ENCODE data around the gene ELMO3. TPM values are rescaled to one million over a fixed set of nuclear protein-coding genes. Genes with fewer than 3 reads are reported as not detected.

The ELMO3 gene
- total RNA-seq, 1 donor from 2014 or later = 1.7 TPM

DNA sequence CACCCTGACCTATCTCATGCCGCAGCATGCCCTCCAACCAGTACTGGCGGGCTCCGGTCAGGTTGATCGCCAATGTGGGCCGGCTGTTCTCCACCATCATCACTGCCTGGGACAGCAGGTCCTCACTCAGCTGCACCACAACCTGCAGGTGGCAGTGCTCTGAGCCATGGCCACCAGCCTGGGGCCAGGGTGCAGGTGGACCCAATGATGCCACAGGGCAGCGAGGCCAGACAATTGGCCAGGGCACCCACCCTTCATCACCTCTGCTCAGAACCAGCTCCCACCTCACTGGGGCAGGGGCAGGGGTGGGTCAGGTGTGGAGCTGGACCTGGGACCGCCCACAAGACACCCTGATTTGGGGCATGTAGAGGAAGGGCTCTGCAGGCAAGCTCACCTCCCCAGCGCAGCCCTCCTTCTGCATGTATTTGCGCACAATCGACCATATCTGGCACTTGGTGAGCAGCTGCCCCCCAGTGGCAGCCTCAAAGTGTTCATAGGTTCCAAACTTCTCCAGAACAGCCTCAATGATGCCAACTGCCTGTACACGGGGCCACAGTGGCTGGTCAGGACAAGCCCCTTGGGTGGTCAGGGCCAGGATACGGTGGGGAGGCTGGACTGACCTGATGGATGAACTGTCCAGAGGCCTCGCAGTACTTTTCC, 19.4 kb upstream of the ELMO3 start:
- H3K27me3 Mint-ChIP-seq (ENCODE audit: unreplicated experiment) = no peaks in the 10 kb centered on the region

GRCh38 chr16:67180166-67180565, 18.8 kb upstream of the ELMO3 start:
- Mint-ChIP-seq H3K27me3 (ENCODE audit: unreplicated experiment) (no peaks in the 10 kb centered on the region), H3K36me3 (ENCODE audit: unreplicated experiment) (no peaks in the 10 kb centered on the region), H3K4me1 (ENCODE audit: unreplicated experiment) (peaks cover 10% of the 10 kb centered on the region), H3K4me3 (ENCODE audit: unreplicated experiment) (no peak overlapping the region), H3K27ac (ENCODE audit: unreplicated experiment) (no peak overlapping the region), H3K9me3 (ENCODE audit: unreplicated experiment) (no peaks in the 10 kb centered on the region)
- no peak for DNase-seq (ENCODE audit: extremely low spot score, unreplicated experiment)
- TF ChIP-seq, protein P1, sequence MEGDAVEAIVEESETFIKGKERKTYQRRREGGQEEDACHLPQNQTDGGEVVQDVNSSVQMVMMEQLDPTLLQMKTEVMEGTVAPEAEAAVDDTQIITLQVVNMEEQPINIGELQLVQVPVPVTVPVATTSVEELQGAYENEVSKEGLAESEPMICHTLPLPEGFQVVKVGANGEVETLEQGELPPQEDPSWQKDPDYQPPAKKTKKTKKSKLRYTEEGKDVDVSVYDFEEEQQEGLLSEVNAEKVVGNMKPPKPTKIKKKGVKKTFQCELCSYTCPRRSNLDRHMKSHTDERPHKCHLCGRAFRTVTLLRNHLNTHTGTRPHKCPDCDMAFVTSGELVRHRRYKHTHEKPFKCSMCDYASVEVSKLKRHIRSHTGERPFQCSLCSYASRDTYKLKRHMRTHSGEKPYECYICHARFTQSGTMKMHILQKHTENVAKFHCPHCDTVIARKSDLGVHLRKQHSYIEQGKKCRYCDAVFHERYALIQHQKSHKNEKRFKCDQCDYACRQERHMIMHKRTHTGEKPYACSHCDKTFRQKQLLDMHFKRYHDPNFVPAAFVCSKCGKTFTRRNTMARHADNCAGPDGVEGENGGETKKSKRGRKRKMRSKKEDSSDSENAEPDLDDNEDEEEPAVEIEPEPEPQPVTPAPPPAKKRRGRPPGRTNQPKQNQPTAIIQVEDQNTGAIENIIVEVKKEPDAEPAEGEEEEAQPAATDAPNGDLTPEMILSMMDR (IDR thresholded peaks at IDR 0.05) = no peak

More for the DNA sequence above, 19.4 kb upstream of the ELMO3 start:
- TF ChIP-seq, protein P1 (IDR thresholded peaks at IDR 0.05) = no peak
- Mint-ChIP-seq H3K27ac (ENCODE audit: unreplicated experiment) (no peak overlapping the region), H3K4me3 (ENCODE audit: unreplicated experiment) (no peak overlapping the region), H3K4me1 (ENCODE audit: unreplicated experiment) (peaks cover 6% of the 10 kb centered on the region), H3K9me3 (ENCODE audit: unreplicated experiment) (no peaks in the 10 kb centered on the region), H3K36me3 (ENCODE audit: unreplicated experiment) (no peaks in the 10 kb centered on the region)
- no peak for DNase-seq (ENCODE audit: extremely low spot score, unreplicated experiment)

- Mint-ChIP-seq H3K4me3 (ENCODE audit: unreplicated experiment) (no peak overlapping the region), H3K4me1 (ENCODE audit: unreplicated experiment) (peaks cover 16% of the 10 kb centered on the region), H3K36me3 (ENCODE audit: unreplicated experiment) (no peaks in the 10 kb centered on the region), H3K9me3 (ENCODE audit: unreplicated experiment) (no peaks in the 10 kb centered on the region), H3K27ac (ENCODE audit: unreplicated experiment) (no peak overlapping the region), H3K27me3 (ENCODE audit: unreplicated experiment) (no peaks in the 10 kb centered on the region)
- no peak for DNase-seq (ENCODE audit: extremely low spot score, unreplicated experiment)
- TF ChIP-seq, protein P1 (IDR thresholded peaks at IDR 0.05) = no peak
Observed at GRCh38 chr16:67181346-67181745, 17.6 kb upstream of the ELMO3 start.

- Mint-ChIP-seq H3K36me3 (ENCODE audit: unreplicated experiment) (no peaks in the 10 kb centered on the region), H3K27ac (ENCODE audit: unreplicated experiment) (no peak overlapping the region), H3K9me3 (ENCODE audit: unreplicated experiment) (no peaks in the 10 kb centered on the region), H3K4me3 (ENCODE audit: unreplicated experiment) (no peak overlapping the region), H3K4me1 (ENCODE audit: unreplicated experiment) (peaks cover 16% of the 10 kb centered on the region), H3K27me3 (ENCODE audit: unreplicated experiment) (no peaks in the 10 kb centered on the region)
- TF ChIP-seq, protein P1 (IDR thresholded peaks at IDR 0.05) = no peak
- no peak for DNase-seq (ENCODE audit: extremely low spot score, unreplicated experiment)
Observed at GRCh38 chr16:67182288-67182687, 16.6 kb upstream of the ELMO3 start.

GRCh38 chr16:67183284-67183626, 15.7 kb upstream of the ELMO3 start:
- Mint-ChIP-seq H3K27me3 (ENCODE audit: unreplicated experiment) (no peaks in the 10 kb centered on the region), H3K27ac (ENCODE audit: unreplicated experiment) (no peak overlapping the region), H3K4me3 (ENCODE audit: unreplicated experiment) (no peak overlapping the region), H3K4me1 (ENCODE audit: unreplicated experiment) (peaks cover 12% of the 10 kb centered on the region), H3K36me3 (ENCODE audit: unreplicated experiment) (no peaks in the 10 kb centered on the region), H3K9me3 (ENCODE audit: unreplicated experiment) (no peaks in the 10 kb centered on the region)
- TF ChIP-seq, protein P1 (IDR thresholded peaks at IDR 0.05) = no peak
- DNase-seq (ENCODE audit: extremely low spot score, unreplicated experiment) = no peak

Data from osteocyte (in vitro differentiated cells).